HCT116 (cell line): Measurements from ENCODE around the gene CLEC4F. TPM values are rescaled to one million over a fixed set of nuclear protein-coding genes. Genes with fewer than 3 reads are reported as not detected.

Experiments used
- ATAC-seq: fragments of 200-7000 bp; cut with Tn5 transposase; 2 replicates; pipeline ENCODE4 v1.9.1; 2020; ENCODE audit warnings: mild to moderate bottlenecking, moderate library complexity
- BruUV-seq: library from RNA; stranded (reverse); fragments of 400-500 nt; replicated peaks from 2 replicates; lab custom pipeline; 2021; lab: Mats Ljungman, UMichigan
- CTCF ChIA-PET: fragments of 300-600 bp; sonication (Branson Sonifier 250); formaldehyde crosslinking; loops from one replicate; lab custom pipeline; 2021; ENCODE audit warnings: antibody characterized with exemption; lab: Charles Lee
- POLR2A ChIA-PET: fragments of 300-600, 350-600 bp; sonication (Branson Sonifier 250); formaldehyde crosslinking; loops from one replicate; lab custom pipeline; 2021; ENCODE audit warnings: antibody characterized with exemption; lab: Charles Lee
- RAD21 ChIA-PET, 2 experiments: fragments of 300-600 bp; sonication (Branson Sonifier 250); formaldehyde crosslinking; loops; one replicate each; lab custom pipeline; 2023; ENCODE audit warnings: low total read pairs in 2 of 2; ENCODE audit not compliant: uncharacterized antibody in 2 of 2, unreplicated experiment in 2 of 2, low non-redundant PET in 1 of 2; lab: Charles Lee
- DNase-seq: peaks from one replicate; pipeline ENCODE4 v3.0.0-alpha.2; 2010; ENCODE audit warnings: low read depth, low spot score
- H2AFZ ChIP-seq: fragments of 200-600 bp; shearing (Covaris generic), sonication (generic); 2 replicates; pipeline ENCODE4 v1.6.1; 2017; ENCODE audit warnings: low read depth, mixed run types, mixed read lengths, antibody characterized with exemption, low read length; ENCODE audit not compliant: poor library complexity, severe bottlenecking
- H3K27ac ChIP-seq: 2 replicates; pipeline ENCODE4 v1.5.1; 2012; ENCODE audit warnings: low read depth, low read length
- H3K27me3 ChIP-seq: fragments of 200-600 bp; sonication (generic); 2 replicates; pipeline ENCODE4 v1.6.1; 2016; ENCODE audit warnings: mixed run types, low read length, mixed read lengths; ENCODE audit not compliant: insufficient read depth
- H3K36me3 ChIP-seq, 2 experiments: fragments of 200-500 bp in 1 of 2; fragments of 200-600 bp in 1 of 2; sonication (Bioruptor generic) in 1 of 2; sonication (generic) in 1 of 2; 2 replicates each; pipeline versions ENCODE4 v1.5.1 to v1.6.1; 2014 to 2016; ENCODE audit warnings: low read length in 2 of 2, inconsistent platforms in 1 of 2, mixed read lengths in 1 of 2, mixed run types in 1 of 2; ENCODE audit not compliant: insufficient read depth in 2 of 2, control insufficient read depth in 1 of 2
- H3K4me1 ChIP-seq, 2 experiments: fragments of 200-600 bp in 1 of 2; sonication (generic) in 1 of 2; 2 replicates each; pipeline versions ENCODE4 v1.5.1 to v1.6.1; 2012 to 2017; ENCODE audit warnings: low read length in 2 of 2, inconsistent platforms in 1 of 2, mild to moderate bottlenecking in 1 of 2, mixed read lengths in 1 of 2, mixed run types in 1 of 2, moderate library complexity in 1 of 2; ENCODE audit not compliant: insufficient read depth in 2 of 2, control insufficient read depth in 1 of 2
- H3K4me2 ChIP-seq: fragments of 200-600 bp; sonication (generic); 2 replicates; pipeline ENCODE4 v1.6.1; 2017; ENCODE audit warnings: mixed run types, low read length, mixed read lengths
- H3K4me3 ChIP-seq, 2 experiments: fragments of 200-600 bp in 1 of 2; sonication (generic) in 1 of 2; replicated peaks in 1 of 2; 2 replicates each; pipeline ENCODE4 v1.5.1; 2011 to 2016; ENCODE audit warnings: low read length in 2 of 2, control low read depth in 1 of 2, low read depth in 1 of 2, mild to moderate bottlenecking in 1 of 2, mixed read lengths in 1 of 2, mixed run types in 1 of 2
- H3K79me2 ChIP-seq: fragments of 200-600 bp; sonication (generic); 2 replicates; pipeline ENCODE4 v1.6.1; 2017; ENCODE audit warnings: mild to moderate bottlenecking, mixed run types, low read length, moderate library complexity, mixed read lengths; ENCODE audit not compliant: insufficient read depth
- H3K9ac ChIP-seq: fragments of 200-600 bp; sonication (generic); 2 replicates; pipeline ENCODE4 v1.6.1; 2016; ENCODE audit warnings: low read length, mixed read lengths
- H3K9me2 ChIP-seq: fragments of 200-600 bp; sonication (generic), shearing (Covaris generic); 2 replicates; pipeline ENCODE4 v1.6.1; 2017; ENCODE audit warnings: mixed run types, mild to moderate bottlenecking, moderate library complexity; ENCODE audit not compliant: insufficient read depth
- H3K9me3 ChIP-seq, 2 experiments: fragments of 200-500 bp in 1 of 2; fragments of 200-600 bp in 1 of 2; sonication (Bioruptor generic) in 1 of 2; sonication (generic) in 1 of 2; 2 replicates each; pipeline ENCODE4 v1.6.1; 2014 to 2017; ENCODE audit warnings: low read length in 2 of 2, mixed read lengths in 2 of 2, inconsistent platforms in 1 of 2, low read depth in 1 of 2, mild to moderate bottlenecking in 1 of 2, mixed run types in 1 of 2, moderate library complexity in 1 of 2; ENCODE audit not compliant: control insufficient read depth in 1 of 2, insufficient read depth in 1 of 2
- H4K20me1 ChIP-seq: fragments of 200-600 bp; sonication (generic), shearing (Covaris generic); 2 replicates; pipeline ENCODE4 v1.6.1; 2017; ENCODE audit warnings: mixed run types, mild to moderate bottlenecking, moderate library complexity; ENCODE audit not compliant: insufficient read depth
- CBX3 ChIP-seq: IDR thresholded peaks from 2 replicates; pipeline ENCODE4 v1.6.1; 2012; ENCODE audit warnings: low read depth
- CEBPB ChIP-seq: IDR thresholded peaks from 2 replicates; pipeline ENCODE4 v1.6.1; 2012; ENCODE audit warnings: low read depth
- CTCF ChIP-seq, 3 experiments: fragments of 200-600 bp in 1 of 3; sonication (generic) in 1 of 3; IDR thresholded peaks in 2 of 3; conservative IDR thresholded peaks in 1 of 3; 2 replicates each; pipeline ENCODE4 v1.5.1; 2012 to 2017; ENCODE audit warnings: low read depth in 2 of 3, low read length in 2 of 3, antibody characterized with exemption in 1 of 3, borderline replicate concordance in 1 of 3, control low read depth in 1 of 3, mild to moderate bottlenecking in 1 of 3, mixed read lengths in 1 of 3, mixed run types in 1 of 3, moderate library complexity in 1 of 3; ENCODE audit not compliant: insufficient read depth in 1 of 3
- ELF1 ChIP-seq: IDR thresholded peaks from 2 replicates; pipeline ENCODE4 v1.6.1; 2012; ENCODE audit warnings: low read depth, borderline replicate concordance
- EZH2 ChIP-seq: fragments of 200-600 bp; sonication (generic); IDR thresholded peaks from 2 replicates; pipeline ENCODE4 v1.6.1; 2017; ENCODE audit warnings: antibody characterized with exemption, mixed run types
- FOSL1 ChIP-seq: IDR thresholded peaks from 2 replicates; pipeline ENCODE4 v1.6.1; 2012; ENCODE audit warnings: low read depth
- MAX ChIP-seq: IDR thresholded peaks from 2 replicates; pipeline ENCODE4 v1.6.1; 2012
- REST ChIP-seq: IDR thresholded peaks from 2 replicates; pipeline ENCODE4 v1.6.1; 2012; ENCODE audit warnings: low read depth
- SP1 ChIP-seq: IDR thresholded peaks from 2 replicates; pipeline ENCODE4 v1.6.1; 2012; ENCODE audit warnings: low read depth
- ZNF274 ChIP-seq: fragments of 200-500 bp; sonication (Bioruptor generic); IDR thresholded peaks from 2 replicates; pipeline ENCODE4 v1.6.1; 2014; ENCODE audit warnings: mild to moderate bottlenecking, low read depth, low read length, inconsistent platforms
- intact Hi-C: fragments of 100-400 bp; cut with micrococcal nuclease; formaldehyde crosslinking; loops from 2 replicates; pipeline ENCODE4 v1.10.0; 2022
- total RNA-seq: library from RNA; stranded (reverse); gene quantifications from one replicate; pipeline ENCODE4 v1.2.1, GENCODE V29; 2021; ENCODE audit not compliant: unreplicated experiment
- TF ChIP-seq, protein P1 (sequence below): IDR thresholded peaks from 2 replicates; pipeline ENCODE4 v1.6.1; 2011; ENCODE audit warnings: mild to moderate bottlenecking, low read length, moderate library complexity; ENCODE audit not compliant: insufficient replicate concordance; ENCODE audit errors: extremely low read depth

The CLEC4F gene
- total RNA-seq, 1 experiment from 2014 or later = not detected

DNA sequence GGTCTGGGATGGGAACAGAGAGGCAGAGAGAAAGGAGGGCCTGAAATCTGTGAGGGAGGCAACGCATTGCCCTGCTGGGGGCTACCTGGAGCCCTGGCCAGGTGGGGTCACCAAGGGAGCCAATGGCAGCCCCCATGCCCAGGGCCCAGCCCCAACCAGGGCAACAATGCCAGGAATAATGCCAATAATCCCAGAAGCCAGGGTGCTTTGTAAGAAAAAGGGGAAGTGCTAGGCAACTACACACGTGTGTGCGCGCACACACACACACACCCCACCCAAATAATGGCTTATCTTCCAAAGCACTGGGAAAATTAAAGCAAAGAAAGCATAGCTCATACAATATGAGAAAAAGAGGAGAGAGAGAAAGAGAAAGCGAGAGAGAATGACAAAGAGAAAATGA is 7.0 kb upstream of the CLEC4F start:
- TF ChIP-seq CEBPB (no peak), EZH2 (no peak), MAX (no peak), CTCF (IDR thresholded peaks at IDR 0.05 in 2 of 3, conservative IDR thresholded peaks at IDR 0.05 in 1 of 3; ENCODE audit: borderline replicate concordance in 1 of 3, insufficient read depth in 1 of 3, low read depth in 2 of 3, low read length in 2 of 3) (no peak)
- Histone ChIP-seq H3K79me2 (no peaks in the 10 kb centered on the region), H3K36me3 (no peaks in the 10 kb centered on the region), H3K9ac (no peak overlapping the region), H3K9me2 (no peaks in the 10 kb centered on the region), H3K27ac (no peak overlapping the region), H3K27me3 (no peaks in the 10 kb centered on the region), H4K20me1 (no peaks in the 10 kb centered on the region), H2AFZ (no peak overlapping the region), H3K4me2 (no peak overlapping the region), H3K9me3 (no peaks in the 10 kb centered on the region), H3K4me3 (no peak overlapping the region), H3K4me1 (no peaks in the 10 kb centered on the region)
- ChIA-PET POLR2A (no interaction called here), CTCF (no interaction called here), RAD21 (no interaction called here)
- no TSS peak for BruUV-seq
- DNase-seq (no peak), ATAC-seq (no peak)
- intact Hi-C loops = no loop called here

DNA sequence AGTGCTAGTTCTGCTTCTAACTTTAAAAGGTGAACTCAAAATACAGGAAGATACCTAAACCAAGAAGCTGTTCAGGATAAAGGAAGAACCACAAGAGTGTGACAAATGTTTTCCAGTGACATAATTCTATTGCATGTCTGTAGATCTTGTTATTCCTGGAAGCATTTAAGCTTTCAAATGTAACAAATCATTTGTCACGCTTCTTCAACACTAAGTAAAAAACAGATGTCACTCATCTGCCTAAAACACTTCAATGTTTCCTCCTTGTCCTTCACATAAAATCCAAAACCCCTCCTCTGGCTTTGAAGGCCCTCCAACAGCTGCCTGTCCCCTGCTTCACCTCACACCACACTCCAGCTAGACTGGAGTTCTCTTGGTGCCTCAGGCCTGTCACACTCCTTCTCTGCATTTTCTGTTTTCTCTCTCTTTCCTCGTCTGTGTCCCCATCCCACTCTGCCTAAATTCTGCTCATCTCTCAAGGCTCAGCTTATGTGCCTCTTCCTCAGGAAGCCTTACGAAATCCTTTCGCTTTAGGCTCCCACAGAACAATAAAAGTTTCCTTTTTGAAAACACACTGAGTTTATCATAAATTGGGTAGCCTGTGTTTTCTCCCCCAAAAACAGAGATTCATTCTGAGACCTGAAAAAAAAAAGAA is 6.4 kb upstream of the CLEC4F start:
- H3K4me1 ChIP-seq = no peaks in the 10 kb centered on the region
- H3K4me2 ChIP-seq = no peak overlapping the region
- H2AFZ ChIP-seq = no peak overlapping the region
- no peak overlapping the region for H3K4me3 ChIP-seq
- no peaks in the 10 kb centered on the region for H3K9me3 ChIP-seq
- BruUV-seq = no TSS peak
- no peaks in the 10 kb centered on the region for H3K27me3 ChIP-seq
- ATAC-seq = no peak
- intact Hi-C loops = no loop called here
- H4K20me1 ChIP-seq = no peaks in the 10 kb centered on the region
- TF ChIP-seq FOSL1 (no peak), ELF1 (no peak), EZH2 (no peak), REST (no peak), CBX3 (no peak), SP1 (no peak), ZNF274 (no peak)
- TF ChIP-seq, protein P1, sequence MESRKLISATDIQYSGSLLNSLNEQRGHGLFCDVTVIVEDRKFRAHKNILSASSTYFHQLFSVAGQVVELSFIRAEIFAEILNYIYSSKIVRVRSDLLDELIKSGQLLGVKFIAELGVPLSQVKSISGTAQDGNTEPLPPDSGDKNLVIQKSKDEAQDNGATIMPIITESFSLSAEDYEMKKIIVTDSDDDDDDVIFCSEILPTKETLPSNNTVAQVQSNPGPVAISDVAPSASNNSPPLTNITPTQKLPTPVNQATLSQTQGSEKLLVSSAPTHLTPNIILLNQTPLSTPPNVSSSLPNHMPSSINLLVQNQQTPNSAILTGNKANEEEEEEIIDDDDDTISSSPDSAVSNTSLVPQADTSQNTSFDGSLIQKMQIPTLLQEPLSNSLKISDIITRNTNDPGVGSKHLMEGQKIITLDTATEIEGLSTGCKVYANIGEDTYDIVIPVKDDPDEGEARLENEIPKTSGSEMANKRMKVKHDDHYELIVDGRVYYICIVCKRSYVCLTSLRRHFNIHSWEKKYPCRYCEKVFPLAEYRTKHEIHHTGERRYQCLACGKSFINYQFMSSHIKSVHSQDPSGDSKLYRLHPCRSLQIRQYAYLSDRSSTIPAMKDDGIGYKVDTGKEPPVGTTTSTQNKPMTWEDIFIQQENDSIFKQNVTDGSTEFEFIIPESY = no peak
- TF ChIP-seq, all 23 proteins: peak for 0
- Histone ChIP-seq H3K79me2 (no peaks in the 10 kb centered on the region), H3K9ac (no peak overlapping the region), H3K27ac (no peak overlapping the region), H3K9me2 (no peaks in the 10 kb centered on the region), H3K36me3 (no peaks in the 10 kb centered on the region)
- ChIA-PET POLR2A (no interaction called here), CTCF (no interaction called here), RAD21 (no interaction called here)
- DNase-seq = no peak
